Measurements from ENCODE around the gene GALNT9.
"Not testable (repeated sequence)": the region's sequence is repeated elsewhere in the genome, so short reads cannot be mapped to it uniquely, and the experiment has no call there.

DNA sequence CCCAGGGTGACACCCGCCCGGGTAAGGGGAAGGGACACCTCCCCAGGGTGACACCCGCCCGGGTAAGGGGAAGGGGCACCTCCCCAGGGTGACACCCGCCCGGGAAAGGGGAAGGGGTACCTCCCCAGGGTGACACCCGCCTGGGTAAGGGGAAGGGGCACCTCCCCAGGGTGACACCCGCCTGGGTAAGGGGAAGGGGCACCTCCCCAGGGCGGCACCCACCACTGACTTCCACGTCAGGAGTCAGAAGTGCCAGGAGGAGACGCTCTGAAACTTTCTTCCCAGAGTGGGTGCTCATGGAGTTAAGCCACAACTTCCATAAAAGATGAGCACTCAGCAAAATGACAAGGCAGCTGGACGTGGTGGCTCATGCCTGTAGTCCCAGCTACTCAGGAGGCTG lies 109.6 kb downstream of the GALNT9 start:
- not testable (repeated sequence) for TF ChIP-seq POLR2A (IDR thresholded peaks at IDR 0.05)
- TF ChIP-seq, protein P1, sequence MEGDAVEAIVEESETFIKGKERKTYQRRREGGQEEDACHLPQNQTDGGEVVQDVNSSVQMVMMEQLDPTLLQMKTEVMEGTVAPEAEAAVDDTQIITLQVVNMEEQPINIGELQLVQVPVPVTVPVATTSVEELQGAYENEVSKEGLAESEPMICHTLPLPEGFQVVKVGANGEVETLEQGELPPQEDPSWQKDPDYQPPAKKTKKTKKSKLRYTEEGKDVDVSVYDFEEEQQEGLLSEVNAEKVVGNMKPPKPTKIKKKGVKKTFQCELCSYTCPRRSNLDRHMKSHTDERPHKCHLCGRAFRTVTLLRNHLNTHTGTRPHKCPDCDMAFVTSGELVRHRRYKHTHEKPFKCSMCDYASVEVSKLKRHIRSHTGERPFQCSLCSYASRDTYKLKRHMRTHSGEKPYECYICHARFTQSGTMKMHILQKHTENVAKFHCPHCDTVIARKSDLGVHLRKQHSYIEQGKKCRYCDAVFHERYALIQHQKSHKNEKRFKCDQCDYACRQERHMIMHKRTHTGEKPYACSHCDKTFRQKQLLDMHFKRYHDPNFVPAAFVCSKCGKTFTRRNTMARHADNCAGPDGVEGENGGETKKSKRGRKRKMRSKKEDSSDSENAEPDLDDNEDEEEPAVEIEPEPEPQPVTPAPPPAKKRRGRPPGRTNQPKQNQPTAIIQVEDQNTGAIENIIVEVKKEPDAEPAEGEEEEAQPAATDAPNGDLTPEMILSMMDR (IDR thresholded peaks at IDR 0.05), result not testable (repeated sequence)

All from sigmoid colon (tissue), 3 donors.